ENCODE data around the gene IL1RAPL1. TPM values are rescaled to one million over a fixed set of nuclear protein-coding genes. Genes with fewer than 3 reads are reported as not detected.

The IL1RAPL1 gene
- total and polyA plus RNA-seq, 2 experiments from 2014 or later = 0.18 to 0.49 TPM

- H3K27ac ChIP-seq (ENCODE audit: low read depth) = no peak overlapping the region
- Mint-ChIP-seq H3K27me3 (ENCODE audit: insufficient read depth, low read depth, poor library complexity) (peaks cover 1% of the 10 kb centered on the region), H3K27ac (no peak overlapping the region), H3K36me3 (ENCODE audit: low read depth) (no peaks in the 10 kb centered on the region), H3K4me3 (no peak overlapping the region), H3K9me3 (no peaks in the 10 kb centered on the region; the same call in 2 of the 3 replicates), H3K4me1 (no peaks in the 10 kb centered on the region; the same call in 2 of the 3 replicates)
- H3K4me1 ChIP-seq (ENCODE audit: insufficient read depth) = no peaks in the 10 kb centered on the region
- DNase-seq (ENCODE audit: low spot score) (no peak), ATAC-seq (no peak)
- H3K27me3 ChIP-seq (ENCODE audit: insufficient read depth) = no peaks in the 10 kb centered on the region
- H3K4me3 ChIP-seq = no peak overlapping the region
- H3K79me2 ChIP-seq (replicated peaks; ENCODE audit: insufficient read depth) = no peaks in the 10 kb centered on the region
- no peak overlapping the region for H2AFZ ChIP-seq
- H4K20me1 ChIP-seq (replicated peaks; ENCODE audit: insufficient read depth) = no peaks in the 10 kb centered on the region
- H3K4me2 ChIP-seq = no peak overlapping the region
- H3K36me3 ChIP-seq (ENCODE audit: insufficient read depth) = no peaks in the 10 kb centered on the region
- H3K9me2 ChIP-seq (ENCODE audit: insufficient read depth) = no peaks in the 10 kb centered on the region
- no peak for TF ChIP-seq ZNF114 (CRISPR knock-in tag; IDR thresholded peaks at IDR 0.05)
- no peak for TF ChIP-seq ZNF331 (CRISPR knock-in tag; IDR thresholded peaks at IDR 0.05; ENCODE audit: low read depth)
- TF ChIP-seq, protein P1, sequence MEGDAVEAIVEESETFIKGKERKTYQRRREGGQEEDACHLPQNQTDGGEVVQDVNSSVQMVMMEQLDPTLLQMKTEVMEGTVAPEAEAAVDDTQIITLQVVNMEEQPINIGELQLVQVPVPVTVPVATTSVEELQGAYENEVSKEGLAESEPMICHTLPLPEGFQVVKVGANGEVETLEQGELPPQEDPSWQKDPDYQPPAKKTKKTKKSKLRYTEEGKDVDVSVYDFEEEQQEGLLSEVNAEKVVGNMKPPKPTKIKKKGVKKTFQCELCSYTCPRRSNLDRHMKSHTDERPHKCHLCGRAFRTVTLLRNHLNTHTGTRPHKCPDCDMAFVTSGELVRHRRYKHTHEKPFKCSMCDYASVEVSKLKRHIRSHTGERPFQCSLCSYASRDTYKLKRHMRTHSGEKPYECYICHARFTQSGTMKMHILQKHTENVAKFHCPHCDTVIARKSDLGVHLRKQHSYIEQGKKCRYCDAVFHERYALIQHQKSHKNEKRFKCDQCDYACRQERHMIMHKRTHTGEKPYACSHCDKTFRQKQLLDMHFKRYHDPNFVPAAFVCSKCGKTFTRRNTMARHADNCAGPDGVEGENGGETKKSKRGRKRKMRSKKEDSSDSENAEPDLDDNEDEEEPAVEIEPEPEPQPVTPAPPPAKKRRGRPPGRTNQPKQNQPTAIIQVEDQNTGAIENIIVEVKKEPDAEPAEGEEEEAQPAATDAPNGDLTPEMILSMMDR (conservative IDR thresholded peaks at IDR 0.05; ENCODE audit: low read depth in 2 of 2) = no peak
- TF ChIP-seq EZH2phosphoT487 (IDR thresholded peaks at IDR 0.05; ENCODE audit: unreplicated experiment) = no peak
- no peak for TF ChIP-seq POLR2AphosphoS5 (IDR thresholded peaks at IDR 0.05; ENCODE audit: low read depth)
- no peak for TF ChIP-seq NANOG (IDR thresholded peaks at IDR 0.05; ENCODE audit: borderline replicate concordance)
- TF ChIP-seq, protein P2, sequence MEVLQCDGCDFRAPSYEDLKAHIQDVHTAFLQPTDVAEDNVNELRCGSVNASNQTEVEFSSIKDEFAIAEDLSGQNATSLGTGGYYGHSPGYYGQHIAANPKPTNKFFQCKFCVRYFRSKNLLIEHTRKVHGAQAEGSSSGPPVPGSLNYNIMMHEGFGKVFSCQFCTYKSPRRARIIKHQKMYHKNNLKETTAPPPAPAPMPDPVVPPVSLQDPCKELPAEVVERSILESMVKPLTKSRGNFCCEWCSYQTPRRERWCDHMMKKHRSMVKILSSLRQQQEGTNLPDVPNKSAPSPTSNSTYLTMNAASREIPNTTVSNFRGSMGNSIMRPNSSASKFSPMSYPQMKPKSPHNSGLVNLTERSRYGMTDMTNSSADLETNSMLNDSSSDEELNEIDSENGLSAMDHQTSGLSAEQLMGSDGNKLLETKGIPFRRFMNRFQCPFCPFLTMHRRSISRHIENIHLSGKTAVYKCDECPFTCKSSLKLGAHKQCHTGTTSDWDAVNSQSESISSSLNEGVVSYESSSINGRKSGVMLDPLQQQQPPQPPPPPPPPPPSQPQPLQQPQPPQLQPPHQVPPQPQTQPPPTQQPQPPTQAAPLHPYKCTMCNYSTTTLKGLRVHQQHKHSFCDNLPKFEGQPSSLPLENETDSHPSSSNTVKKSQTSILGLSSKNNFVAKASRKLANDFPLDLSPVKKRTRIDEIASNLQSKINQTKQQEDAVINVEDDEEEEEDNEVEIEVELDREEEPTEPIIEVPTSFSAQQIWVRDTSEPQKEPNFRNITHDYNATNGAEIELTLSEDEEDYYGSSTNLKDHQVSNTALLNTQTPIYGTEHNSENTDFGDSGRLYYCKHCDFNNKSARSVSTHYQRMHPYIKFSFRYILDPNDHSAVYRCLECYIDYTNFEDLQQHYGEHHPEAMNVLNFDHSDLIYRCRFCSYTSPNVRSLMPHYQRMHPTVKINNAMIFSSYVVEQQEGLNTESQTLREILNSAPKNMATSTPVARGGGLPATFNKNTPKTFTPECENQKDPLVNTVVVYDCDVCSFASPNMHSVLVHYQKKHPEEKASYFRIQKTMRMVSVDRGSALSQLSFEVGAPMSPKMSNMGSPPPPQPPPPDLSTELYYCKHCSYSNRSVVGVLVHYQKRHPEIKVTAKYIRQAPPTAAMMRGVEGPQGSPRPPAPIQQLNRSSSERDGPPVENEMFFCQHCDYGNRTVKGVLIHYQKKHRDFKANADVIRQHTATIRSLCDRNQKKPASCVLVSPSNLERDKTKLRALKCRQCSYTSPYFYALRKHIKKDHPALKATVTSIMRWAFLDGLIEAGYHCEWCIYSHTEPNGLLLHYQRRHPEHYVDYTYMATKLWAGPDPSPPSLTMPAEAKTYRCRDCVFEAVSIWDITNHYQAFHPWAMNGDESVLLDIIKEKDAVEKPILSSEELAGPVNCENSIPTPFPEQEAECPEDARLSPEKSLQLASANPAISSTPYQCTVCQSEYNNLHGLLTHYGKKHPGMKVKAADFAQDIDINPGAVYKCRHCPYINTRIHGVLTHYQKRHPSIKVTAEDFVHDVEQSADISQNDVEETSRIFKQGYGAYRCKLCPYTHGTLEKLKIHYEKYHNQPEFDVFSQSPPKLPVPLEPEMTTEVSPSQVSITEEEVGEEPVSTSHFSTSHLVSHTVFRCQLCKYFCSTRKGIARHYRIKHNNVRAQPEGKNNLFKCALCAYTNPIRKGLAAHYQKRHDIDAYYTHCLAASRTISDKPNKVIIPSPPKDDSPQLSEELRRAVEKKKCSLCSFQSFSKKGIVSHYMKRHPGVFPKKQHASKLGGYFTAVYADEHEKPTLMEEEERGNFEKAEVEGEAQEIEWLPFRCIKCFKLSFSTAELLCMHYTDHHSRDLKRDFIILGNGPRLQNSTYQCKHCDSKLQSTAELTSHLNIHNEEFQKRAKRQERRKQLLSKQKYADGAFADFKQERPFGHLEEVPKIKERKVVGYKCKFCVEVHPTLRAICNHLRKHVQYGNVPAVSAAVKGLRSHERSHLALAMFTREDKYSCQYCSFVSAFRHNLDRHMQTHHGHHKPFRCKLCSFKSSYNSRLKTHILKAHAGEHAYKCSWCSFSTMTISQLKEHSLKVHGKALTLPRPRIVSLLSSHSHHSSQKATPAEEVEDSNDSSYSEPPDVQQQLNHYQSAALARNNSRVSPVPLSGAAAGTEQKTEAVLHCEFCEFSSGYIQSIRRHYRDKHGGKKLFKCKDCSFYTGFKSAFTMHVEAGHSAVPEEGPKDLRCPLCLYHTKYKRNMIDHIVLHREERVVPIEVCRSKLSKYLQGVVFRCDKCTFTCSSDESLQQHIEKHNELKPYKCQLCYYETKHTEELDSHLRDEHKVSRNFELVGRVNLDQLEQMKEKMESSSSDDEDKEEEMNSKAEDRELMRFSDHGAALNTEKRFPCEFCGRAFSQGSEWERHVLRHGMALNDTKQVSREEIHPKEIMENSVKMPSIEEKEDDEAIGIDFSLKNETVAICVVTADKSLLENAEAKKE (CRISPR knock-in tag; IDR thresholded peaks at IDR 0.05) = no peak
- TF ChIP-seq CREB1 (CRISPR knock-in tag; IDR thresholded peaks at IDR 0.05; ENCODE audit: low read depth) = no peak
- TF ChIP-seq EZH2 (IDR thresholded peaks at IDR 0.05; ENCODE audit: low read depth, unreplicated experiment) = no peak
- TF ChIP-seq, protein P3, sequence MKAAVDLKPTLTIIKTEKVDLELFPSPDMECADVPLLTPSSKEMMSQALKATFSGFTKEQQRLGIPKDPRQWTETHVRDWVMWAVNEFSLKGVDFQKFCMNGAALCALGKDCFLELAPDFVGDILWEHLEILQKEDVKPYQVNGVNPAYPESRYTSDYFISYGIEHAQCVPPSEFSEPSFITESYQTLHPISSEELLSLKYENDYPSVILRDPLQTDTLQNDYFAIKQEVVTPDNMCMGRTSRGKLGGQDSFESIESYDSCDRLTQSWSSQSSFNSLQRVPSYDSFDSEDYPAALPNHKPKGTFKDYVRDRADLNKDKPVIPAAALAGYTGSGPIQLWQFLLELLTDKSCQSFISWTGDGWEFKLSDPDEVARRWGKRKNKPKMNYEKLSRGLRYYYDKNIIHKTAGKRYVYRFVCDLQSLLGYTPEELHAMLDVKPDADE (IDR thresholded peaks at IDR 0.05) = no peak
- no peak for TF ChIP-seq STAT1 (IDR thresholded peaks at IDR 0.05; ENCODE audit: unreplicated experiment)
- TF ChIP-seq, protein P4, sequence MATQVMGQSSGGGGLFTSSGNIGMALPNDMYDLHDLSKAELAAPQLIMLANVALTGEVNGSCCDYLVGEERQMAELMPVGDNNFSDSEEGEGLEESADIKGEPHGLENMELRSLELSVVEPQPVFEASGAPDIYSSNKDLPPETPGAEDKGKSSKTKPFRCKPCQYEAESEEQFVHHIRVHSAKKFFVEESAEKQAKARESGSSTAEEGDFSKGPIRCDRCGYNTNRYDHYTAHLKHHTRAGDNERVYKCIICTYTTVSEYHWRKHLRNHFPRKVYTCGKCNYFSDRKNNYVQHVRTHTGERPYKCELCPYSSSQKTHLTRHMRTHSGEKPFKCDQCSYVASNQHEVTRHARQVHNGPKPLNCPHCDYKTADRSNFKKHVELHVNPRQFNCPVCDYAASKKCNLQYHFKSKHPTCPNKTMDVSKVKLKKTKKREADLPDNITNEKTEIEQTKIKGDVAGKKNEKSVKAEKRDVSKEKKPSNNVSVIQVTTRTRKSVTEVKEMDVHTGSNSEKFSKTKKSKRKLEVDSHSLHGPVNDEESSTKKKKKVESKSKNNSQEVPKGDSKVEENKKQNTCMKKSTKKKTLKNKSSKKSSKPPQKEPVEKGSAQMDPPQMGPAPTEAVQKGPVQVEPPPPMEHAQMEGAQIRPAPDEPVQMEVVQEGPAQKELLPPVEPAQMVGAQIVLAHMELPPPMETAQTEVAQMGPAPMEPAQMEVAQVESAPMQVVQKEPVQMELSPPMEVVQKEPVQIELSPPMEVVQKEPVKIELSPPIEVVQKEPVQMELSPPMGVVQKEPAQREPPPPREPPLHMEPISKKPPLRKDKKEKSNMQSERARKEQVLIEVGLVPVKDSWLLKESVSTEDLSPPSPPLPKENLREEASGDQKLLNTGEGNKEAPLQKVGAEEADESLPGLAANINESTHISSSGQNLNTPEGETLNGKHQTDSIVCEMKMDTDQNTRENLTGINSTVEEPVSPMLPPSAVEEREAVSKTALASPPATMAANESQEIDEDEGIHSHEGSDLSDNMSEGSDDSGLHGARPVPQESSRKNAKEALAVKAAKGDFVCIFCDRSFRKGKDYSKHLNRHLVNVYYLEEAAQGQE (IDR thresholded peaks at IDR 0.05; ENCODE audit: unreplicated experiment) = no peak
- no peak for TF ChIP-seq JUNB (IDR thresholded peaks at IDR 0.05; ENCODE audit: unreplicated experiment)
- no peaks in the 10 kb centered on the region for H3F3A ChIP-seq (replicated peaks; ENCODE audit: low read depth)
Observed at GRCh38 chrX:29541038-29541437, 953.8 kb downstream of the IL1RAPL1 start.

Measured in GM23338 (cell line).